Putamen (tissue), 1 donor: ENCODE data around the gene FAM13A.

Experiments used
- DNase-seq: peaks from one replicate; pipeline ENCODE4 v3.0.0-alpha.2; 2016; ENCODE audit warnings: low spot score

The FAM13A gene

DNA sequence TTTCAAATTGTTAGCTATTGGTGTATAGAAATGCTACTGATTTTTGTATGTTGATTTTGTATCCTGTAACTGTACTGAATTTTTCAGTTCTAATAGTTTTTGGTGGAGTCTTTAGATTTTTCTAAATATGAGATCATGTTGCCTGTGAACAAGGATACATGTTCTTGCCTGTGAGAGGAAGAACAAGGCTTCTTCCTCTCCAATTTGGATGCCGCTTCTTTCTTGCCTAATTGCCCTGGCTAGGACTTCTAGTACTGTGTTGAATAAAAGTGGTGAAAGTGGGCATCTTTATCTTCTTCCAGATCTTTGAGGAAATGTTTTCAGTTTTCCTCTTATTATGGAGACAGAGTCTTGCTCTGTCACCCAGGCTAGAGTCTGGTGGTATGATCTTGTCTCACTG lies 343.2 kb downstream of the FAM13A start:
- no peak for DNase-seq

DNA sequence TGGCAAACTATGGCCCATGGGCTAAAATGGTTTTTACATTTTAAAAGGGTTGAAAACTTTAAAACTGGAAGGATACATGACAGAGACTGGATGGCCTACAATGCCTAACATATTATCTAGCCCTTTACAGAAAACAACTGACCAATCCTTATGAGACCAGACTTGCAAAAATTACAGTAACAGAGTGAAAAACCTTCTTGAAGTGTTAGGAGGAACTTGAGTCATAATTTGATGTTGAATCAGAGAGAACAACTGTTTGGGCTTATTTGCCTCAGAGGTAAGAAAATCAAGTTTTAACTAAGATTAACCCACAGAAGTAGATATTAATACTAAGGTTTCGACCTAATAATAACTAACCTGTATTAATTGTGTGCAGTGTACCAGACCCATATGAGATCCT lies 347.0 kb downstream of the FAM13A start:
- DNase-seq, result no peak

DNA sequence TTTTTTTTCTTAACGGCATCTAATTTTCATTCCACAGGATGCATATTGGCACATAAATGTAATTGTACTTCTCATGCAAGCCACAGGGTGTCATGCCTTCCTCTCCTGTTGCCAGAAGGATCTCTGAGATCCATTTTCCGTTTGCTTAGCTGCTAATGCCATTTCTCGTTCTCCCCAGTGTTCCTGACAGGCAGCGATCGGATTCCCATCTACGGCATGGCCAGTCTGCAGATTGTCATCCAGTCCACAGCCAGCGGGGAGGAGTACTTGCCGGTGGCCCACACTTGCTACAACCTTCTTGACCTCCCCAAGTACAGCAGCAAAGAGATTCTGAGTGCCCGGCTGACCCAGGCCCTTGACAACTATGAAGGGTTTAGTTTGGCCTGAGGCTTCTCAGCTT lies 350.4 kb downstream of the FAM13A start:
- peak; percentile 77 for DNase-seq

DNA sequence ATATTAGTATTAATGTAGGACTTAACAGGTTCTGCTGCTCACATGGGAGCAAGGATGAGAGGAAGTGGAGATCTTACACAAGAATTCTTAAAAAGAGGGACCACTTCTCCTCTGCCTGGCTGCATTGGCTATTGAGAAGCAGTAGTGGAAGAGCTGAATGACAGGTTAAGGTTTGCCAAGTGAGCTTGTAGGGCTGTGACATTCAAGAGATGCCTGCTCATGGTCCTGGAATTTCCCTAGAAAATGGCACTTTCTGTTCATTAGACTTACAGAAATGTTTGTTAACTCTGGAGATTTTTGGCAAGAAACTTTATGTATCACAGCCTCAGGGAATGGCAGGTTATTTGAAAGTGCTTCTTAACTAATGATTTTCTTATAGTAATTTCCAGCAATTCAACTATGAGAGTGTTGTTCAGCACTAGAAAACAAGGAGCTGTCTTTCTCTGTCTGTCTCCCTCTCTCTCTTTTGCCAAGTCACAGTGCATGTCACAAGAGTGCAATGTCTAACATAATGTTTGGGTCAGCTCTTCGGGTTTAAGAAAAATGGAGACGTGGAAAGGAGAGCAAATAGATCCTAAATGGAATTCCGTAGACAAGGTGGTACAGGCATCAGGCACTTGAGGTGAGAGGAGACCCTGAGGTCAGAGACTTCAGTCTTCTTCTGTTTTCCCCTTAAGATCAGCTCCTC lies 351.0 kb downstream of the FAM13A start:
- DNase-seq, result no peak

DNA sequence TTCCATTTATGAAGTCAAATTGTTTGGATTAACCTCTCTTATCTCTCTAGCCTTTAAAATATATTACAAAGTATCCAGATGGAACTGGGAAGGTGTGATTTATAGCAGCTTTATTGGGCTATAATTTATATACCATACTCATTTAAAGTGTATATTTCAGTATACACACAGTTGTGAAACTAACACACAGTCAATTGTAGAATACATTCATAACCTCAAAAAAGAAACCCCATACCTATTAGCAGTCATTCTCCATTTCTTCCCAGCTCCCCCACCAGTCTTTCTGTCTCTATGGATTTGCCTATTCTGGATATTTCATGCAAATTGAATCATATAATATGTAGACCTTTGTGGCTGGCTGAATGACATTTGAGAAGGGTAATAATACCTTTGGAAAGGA lies 351.8 kb downstream of the FAM13A start:
- no peak for DNase-seq

DNA sequence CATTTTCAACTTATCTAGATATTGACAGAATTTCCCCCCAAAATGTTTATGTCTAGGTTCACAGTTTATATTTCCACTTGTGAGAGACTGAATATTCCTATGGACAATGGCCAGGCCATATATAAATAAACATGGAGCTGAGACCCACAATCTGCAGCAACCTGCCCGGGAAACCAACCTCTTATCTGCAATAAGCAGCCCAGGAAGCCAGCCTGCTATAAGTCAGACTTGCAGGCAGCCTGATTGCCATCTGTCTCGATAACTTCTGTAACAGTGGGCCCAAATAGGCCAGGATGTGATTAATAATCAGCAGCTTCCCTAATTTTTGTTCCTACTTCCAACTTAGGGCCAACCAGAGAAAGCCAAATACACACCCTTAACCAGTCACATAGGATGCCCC lies 354.2 kb downstream of the FAM13A start:
- DNase-seq, result no peak

DNA sequence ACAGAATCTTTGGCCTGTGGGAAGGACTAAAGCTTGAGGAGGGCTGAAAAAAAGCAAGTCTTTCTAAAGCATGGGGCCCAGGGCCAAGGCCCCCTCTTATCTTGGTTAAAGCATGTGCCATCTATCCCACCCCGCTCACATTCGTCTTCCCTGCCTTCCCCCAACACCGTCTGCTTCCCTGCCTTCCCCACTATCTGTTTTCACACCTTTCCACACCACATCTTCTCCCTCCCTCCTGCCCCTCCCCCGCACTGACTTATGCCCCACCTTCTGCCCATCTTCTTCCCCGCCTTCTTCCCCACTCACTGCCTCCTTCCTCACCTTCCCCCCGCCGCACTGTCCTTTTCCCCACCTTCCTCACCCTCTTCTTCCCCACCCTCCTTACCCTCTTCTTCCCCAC lies 358.5 kb downstream of the FAM13A start:
- DNase-seq, result no peak

DNA sequence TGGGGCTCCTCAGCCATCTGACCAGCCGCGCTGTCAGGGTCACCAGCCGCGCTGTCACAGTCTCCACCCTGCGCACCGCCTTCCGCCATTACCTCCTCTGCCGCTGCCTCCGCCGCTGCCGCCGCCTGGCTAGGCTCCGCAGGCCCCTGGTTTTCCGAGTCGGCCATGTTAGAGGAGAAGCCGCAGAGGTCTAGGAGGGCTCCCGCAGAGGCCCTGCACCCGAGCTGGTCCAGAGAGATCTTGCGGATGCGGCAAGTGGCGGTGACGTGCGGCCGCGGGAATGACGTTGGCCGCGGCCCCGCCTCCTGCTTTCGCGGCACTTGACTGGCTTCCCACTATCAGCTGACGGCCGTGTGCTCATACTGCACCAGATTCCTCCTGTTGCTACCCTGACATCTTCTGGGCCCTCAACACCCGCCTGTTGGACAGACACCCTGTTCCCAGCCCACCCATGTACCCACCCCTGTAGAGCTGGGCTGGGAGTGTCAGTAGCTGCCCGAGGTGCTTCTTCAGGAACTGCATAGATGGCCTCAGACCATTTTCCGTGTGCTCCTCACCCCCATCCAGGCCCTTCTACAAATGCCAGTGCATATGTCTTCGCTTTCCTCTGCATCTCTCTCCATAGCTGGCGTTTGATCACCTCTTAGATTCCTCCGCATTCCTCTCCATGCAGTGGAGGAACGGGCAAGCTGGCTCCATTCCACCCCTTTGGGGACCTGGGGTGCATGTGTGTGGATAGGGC lies 359.2 kb downstream of the FAM13A start, which contains the start of gene NAP1L5:
Gene NAP1L5 (minus strand): TSS at position 242 of the 742 bp plus-strand sequence. CDS start 75 bp downstream, at position 167.
- DNase-seq, result peak; percentile 72

DNA sequence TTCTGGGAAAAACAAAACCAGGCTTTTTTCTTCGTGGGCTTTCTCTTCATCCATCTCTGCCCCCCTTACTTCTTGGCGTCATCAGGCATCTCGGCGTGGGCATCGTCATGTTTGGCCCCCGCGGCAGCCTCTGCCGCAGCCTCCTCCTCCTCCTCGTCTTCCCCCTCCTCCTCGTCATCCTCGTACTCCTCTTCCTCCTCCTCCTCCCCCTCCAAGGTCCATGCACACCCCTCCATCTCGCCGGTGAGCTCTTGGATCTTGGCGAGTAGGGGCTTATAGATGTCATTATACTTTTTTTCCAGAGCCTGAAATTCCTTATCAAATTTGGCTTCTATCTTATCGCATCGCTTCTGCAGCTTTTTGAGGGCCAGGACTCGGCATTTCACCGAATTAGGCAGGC lies 359.8 kb downstream of the FAM13A start:
- peak; percentile 45 for DNase-seq

DNA sequence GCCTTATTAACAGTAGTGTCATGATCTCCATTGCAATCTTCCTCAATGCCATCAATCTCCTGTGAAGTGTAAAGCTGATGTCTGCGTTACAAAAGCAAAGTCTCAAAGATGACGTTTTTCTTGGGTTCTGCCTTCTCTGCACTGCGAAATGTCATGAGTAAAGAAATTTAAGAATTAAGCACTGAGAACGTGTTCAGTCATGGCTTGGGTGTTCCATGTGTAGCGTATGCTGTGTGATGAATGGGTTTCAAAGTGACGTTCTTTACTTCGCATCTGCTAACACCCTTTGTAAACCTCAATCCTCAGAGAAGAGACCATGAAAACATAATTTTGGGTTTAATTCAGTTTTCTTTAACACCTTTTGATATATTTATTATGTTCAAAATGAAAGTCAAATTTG lies 360.4 kb downstream of the FAM13A start:
- no peak for DNase-seq

DNA sequence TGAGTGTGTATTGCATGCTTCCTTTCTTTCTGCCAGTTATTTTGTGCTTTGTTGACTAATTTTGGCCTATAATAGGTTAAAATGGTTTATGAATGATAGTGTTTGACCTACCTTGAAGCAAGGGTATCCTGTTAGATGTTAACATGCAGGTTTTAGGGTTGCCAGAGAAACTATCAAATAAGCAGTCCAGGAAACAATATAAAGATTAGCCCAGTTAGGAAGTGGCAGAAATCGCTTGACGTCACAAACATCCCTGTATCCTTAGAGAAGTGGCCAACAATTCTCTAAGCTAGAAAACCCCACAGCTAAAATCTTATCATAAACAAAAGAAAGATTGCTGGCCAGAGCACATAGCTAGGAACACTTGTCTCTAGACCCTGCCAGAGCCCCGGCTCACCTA lies 363.2 kb downstream of the FAM13A start:
- DNase-seq, result no peak

DNA sequence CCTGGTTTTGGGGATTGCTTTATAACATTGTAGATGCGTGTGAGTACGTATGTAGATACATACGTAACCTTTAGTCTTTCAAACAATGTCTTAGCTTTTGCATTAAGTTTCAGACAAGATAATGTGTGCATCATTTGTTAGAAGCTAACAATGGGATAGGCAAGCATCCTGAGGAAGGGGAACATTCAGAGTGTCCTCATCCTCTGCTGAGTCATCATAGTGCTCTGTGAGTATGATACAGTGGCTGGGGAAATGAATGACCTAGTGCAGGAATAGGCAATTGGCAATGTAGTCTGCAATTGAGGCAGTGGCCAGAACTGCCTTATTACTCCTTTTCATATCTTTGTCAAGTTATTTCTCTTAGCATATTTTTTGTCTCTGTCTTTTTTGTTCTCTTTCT lies 366.6 kb downstream of the FAM13A start:
- DNase-seq, result no peak

DNA sequence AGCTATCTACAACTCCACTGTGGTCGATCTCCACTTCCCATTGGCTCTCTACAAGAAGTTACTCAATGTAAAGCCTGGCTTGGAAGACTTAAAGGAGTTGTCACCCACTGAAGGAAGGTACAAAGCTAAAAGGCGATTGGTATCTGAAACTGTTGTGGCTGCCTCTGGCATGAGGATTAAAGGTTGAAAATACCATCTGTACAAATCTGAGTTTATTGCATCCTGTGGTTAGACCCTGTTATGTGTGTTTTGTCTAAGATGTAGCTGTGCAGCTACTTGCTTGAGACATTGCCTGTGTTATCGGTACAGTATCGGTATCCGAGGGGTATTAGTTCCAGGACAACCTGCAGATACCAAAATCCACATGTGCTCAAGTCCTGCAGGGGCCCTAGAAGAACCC lies 375.8 kb downstream of the FAM13A start:
- no peak for DNase-seq
